Fibroblast of skin of back (primary cell): ENCODE measurements around the gene STK33.

Experiments used
- DNase-seq: peaks from one replicate; pipeline ENCODE4 v3.0.0-alpha.2; 2013

The STK33 gene

DNA sequence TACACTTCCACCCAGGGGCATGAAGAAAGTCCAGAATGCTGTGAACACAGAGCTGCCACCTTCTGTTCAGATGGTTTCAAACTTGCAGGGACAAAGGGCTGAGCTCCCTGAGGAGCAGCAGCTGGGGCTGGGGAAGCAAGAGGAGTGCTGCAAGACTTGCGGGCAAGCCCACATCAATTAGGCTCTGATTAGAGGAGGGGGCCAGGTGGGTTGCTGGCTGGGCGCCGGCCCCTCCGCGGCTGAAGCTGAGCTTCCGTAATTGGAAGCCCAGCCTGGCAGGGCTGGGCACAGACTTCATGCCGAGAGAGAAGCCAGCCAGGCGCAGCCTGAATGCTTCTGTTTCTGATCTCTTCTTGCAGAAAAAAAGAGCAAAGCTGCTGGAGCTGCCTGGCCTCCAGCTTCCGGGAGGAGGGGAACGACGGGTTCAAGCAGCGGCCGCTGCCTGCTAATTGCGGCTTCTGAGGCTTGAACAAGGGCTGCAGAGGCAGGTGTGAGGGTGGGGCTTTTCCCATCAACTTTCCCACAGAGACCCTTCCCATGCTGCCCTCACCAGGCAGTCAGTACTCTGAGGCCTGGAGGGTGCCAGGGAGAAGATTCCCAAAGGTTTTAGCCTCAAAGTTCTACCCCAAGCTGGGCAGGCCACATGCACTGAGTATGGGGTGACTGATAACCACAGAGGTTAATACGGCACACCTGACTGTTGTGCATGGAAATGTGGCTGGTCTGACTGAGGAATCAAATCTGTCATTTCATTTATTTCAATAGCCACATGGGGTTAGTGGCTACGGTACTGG is 239.2 kb downstream of the STK33 start:
- no peak for DNase-seq

DNA sequence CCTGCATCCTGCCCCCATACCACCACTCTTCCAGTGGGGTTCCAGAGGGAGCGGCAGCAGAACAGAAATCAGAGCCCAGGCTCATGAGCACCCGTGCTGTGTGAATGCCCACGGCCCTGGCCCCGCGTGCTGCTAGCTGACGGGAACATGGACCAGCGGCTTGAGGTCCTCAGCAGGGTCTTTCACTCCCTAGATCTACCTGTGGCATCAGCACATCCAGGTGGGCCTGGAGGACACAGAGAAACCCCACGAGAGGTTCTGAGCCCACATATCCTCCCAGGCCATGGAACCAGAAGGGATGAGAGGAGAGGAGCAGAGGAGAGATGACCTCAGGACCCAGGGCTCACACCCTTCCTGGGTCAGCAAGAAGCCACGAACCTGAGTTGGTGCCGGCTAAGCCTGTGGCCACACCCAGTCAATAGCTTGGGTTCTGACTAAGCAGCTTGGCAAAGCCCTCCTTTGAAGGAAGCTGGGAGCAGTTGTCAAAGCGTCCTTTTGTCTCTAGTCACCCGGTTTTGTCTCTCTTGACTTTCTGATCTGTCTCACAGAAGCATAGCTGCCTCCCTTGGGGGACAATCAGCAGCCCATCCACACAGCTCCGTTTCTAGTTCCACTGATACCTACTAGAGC is 241.0 kb downstream of the STK33 start:
- no peak for DNase-seq

DNA sequence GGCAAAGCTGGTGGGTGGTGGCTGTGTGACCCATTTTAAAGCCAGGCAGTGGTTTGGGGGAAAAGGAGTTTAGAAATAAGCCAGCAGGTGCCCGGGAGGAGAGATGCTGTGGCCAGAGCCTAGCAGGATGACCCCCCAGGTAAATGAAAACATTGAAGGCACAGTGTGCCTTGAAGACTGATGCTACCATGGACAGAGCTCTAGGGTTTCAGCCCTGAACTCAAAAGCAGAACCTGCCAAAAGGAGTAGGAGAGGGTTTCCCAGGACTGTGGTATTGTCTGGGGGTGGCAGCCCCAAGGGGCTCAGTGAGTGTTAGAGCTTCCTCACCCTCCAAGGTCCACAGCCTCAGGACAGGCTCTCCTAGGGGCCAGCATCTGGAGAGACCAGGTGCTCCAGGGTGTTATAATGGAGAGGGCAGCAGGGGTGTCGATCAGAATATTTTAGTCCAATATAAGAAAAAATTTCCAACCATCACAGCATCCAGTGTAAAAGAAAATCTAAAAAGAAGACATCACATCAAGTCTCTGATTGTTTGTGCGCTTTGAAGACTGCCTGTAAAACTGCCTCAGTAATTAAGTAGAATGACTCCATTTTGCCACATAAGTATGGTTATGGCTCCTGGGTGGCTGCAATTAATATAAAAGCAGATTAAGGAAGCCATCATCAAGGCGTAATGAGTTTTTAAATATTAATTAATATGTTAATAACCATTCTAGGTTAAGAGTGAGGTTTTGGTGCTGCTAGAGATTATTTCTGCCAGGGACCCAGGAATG is 241.7 kb downstream of the STK33 start:
- DNase-seq, result no peak

DNA sequence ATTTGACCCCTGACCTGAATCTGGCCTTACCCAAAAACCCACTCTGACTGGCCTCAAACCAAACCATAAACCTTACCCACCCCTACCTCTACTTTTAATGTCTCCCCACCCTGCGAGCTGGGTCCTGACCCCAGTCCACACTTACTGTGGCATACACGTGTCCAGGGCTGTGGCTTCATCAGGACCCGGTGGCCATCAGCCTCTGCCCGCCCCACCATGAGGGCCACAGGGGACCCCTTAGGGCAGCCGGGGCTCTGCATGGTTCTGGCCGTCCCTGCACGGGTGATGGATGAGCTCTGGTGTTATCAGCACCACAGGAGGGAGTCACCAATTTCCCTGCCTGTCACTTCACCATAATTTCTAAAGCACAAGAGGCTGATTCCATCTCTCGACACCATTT is 242.8 kb downstream of the STK33 start:
- no peak for DNase-seq

DNA sequence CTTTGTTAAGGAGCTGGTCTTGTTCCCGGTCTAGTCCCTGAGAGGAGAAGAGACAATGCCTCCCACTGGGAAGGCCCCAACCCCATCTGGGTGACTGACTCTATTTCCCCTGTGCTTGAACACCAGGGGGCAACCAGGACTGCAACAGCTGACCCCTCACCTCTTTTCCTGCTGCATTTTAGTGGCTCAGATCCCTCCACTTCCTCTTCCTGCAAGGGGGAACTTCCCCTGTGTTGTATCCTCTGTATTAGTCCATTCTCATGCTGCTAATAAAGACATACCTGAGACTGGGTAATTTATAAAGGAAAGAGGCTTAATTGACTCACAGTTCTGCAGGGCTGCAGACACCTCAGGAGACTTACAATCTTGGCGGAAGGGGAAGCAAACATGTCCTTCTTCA is 246.1 kb downstream of the STK33 start:
- no peak for DNase-seq

DNA sequence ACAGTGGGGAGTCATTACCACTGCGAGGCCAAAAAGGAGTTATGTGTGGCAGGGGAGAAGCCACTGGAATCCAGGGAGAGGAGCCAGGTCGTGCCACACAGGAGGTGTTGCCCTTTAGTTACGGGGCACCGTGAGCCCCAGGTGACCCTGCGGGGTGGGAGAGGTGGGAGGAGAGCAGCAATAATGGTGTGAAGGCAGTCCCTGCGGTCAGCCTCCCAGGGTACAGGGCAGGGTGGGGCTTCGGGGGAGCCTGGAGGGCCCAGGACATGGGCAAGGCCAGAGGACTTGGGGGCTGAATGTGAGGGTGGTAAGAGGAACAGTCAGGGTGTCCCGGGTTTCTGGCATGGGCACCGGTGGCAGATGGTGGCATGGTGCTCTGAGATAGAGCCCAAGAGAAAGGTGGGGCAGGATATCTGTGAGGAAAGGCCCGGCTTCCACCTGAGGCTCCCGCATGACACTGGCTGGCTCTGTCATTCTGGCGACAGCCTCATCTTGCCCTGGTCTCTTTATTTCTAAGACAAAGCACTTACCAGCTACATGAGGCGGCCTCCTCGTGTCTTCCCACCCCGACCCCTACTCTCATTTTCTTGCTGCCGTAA is 247.8 kb downstream of the STK33 start:
- DNase-seq, result no peak

DNA sequence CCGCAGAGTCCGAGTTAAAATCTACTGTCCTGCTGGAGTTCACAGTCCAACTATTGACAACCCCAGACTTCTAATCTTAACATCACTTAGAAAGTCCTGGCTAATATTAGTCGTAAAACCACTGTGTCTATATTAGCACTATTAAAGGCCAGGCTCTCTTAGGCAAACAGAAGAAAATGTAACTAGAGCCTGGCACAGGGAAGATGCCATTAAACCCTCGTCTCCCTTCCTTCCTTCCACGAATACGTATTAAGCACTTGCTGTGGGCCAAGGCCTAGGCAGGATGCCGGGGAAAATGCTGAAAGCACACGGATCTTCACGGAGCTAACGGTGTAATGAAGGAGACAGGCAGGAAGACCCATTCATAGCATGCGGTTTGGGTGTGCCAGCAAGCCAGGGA is 248.8 kb downstream of the STK33 start:
- DNase-seq, result no peak

DNA sequence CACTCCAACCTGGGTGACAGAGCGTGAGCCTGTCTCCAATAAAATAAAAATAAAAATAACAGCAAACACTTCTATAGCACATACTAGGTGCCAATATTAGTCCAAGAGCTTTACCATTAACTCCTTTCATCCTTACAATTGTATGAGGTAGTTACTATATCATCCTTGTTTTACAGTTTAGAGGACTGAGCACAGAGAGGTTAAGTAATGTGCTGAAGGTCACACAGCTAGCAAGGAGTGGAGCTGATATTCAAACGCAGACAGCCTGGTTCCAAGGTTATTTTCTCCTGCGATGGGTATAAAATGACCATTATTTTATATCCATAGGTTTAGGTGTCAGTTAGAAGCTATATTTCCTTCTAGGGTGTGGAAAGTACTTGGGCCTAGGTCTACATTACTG is 249.7 kb downstream of the STK33 start:
- DNase-seq, result no peak

DNA sequence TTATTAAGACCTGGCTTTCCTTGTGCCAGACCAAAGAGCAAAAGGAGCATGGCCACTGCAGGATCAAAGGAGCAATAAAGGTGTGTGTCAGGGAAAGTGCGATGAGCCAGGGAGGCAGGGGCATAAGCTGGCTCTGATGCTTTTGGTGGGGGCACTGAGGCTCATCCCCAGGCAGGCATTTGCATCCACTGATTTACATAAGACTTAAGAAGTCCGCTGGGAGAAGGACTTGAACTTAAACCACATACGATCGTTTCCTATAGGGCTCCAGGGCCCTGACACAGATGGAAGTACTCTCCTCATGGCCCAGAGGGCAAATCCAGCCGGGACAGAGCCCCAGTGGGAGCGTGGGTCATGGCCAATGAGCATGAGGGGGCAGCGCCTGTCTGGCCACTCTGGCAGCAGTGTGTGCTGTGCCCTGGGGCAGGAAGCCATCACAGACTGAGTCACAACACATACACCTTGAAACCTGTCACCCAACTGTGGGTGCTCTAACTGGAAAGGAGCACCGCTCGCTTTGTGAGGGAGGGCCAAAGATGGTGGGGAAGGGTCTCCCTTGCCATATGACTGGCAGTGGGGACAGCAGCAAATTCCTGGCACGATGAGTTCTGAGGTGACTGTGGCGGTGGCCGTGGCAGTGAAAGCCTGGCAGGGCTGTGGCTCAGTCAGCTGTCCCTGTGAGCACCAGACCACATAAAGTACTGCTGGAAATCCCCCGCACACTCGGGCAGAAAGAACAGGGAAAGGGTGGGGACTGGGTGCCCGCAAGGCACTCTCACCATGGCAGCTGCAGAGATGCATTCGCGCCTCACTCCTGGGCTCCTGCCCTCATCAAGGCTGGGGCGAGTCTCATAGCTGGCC is 251.0 kb downstream of the STK33 start:
- no peak for DNase-seq

DNA sequence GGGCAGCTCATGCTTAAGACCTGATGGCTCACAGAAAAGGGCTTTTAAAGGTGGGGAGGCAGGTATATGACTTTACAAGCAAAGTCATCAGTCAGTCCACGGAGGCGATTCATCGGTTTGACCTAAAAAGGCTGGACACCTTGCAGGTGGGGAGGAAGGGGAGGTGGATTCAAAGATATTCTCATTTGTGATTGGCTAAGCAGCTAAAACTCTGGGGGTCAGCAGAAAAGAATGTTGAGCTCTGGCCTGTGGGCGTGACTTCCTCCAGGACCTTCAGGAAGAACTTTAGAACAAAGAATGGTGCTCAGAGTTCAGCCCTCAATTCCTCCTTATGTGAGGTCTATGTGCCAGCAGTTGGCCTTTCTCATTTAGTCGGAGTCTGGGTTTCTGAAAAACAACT is 252.0 kb downstream of the STK33 start:
- DNase-seq, result no peak
